PC-9 (cell line): ENCODE measurements around the gene NRARP.

Source experiments
- CTCF ChIP-seq: fragments of 200-600 bp; sonication (generic); conservative IDR thresholded peaks from 2 replicates; pipeline ENCODE4 v1.6.1; 2017; ENCODE audit warnings: mixed run types, antibody characterized with exemption, mild to moderate bottlenecking, moderate library complexity
- EZH2 ChIP-seq: fragments of 200-600 bp; sonication (generic); IDR thresholded peaks from 2 replicates; pipeline ENCODE4 v1.8.0; 2017; ENCODE audit warnings: antibody characterized with exemption, low read depth

GRCh38 chr9:137266162-137266527 lies 35.9 kb downstream of the NRARP start:
- TF ChIP-seq CTCF (no peak), EZH2 (no peak)
